Adrenal gland (tissue), 5 donors: ENCODE measurements around the gene ME2.

Source experiments
- CTCF ChIP-seq, 6 experiments: fragments of 450-650 bp in 4 of 6; fragments of 200-600 bp in 2 of 6; sonication (generic) in 1 of 6; IDR thresholded peaks; 1 replicate in 5 of 6; 2 replicates in 1 of 6; pipeline versions ENCODE4 v1.5.1 to v1.8.0; 2016 to 2021; ENCODE audit warnings: antibody characterized with exemption in 6 of 6, mild to moderate bottlenecking in 2 of 6, moderate library complexity in 1 of 6
- POLR2A ChIP-seq, 2 donors: fragments of 450-650 bp; IDR thresholded peaks; one replicate each; pipeline ENCODE4 v1.6.1; 2017; ENCODE audit warnings: antibody characterized with exemption in 2 of 2, mild to moderate bottlenecking in 2 of 2, moderate library complexity in 1 of 2
- donor health status: DM: no; HTN: no; CAD: no.

GRCh38 chr18:50933684-50934083 is 54.8 kb downstream of the ME2 start:
- TF ChIP-seq CTCF (IDR thresholded peaks at IDR 0.05) (no peak), POLR2A (IDR thresholded peaks at IDR 0.05) (no peak)
